Adipose tissue (tissue), 3 donors: Measurements from ENCODE around the gene ZBP1. TPM values are rescaled to one million over a fixed set of nuclear protein-coding genes. Genes with fewer than 3 reads are reported as not detected.

ENCODE experiments used
- H3K27ac ChIP-seq: one replicate; pipeline ENCODE4 v1.5.1; 2013; ENCODE audit warnings: low read depth, low read length
- WGBS, 3 donors: extraction: QIAGEN DNeasy Blood & Tissue Kit; methylation state at CpG; one replicate each; pipeline ENCODE4 v1.1.7; 2013; 5-methylcytosine and 5-hydroxymethylcytosine counted together
- polyA plus RNA-seq, 3 donors: library from polyadenylated mRNA; stranded (reverse); fragments of 200-250 nt; gene quantifications; one replicate each; pipeline ENCODE4 v1.2.3, GENCODE V29; 2013
- donor health status: healthy with polysubstance abuse.
- donor health status: Bipolar disorder and iron deficiency.
- donor health status: healthy.

Gene ZBP1
- polyA plus RNA-seq, 3 donors = 0.15 to 1.2 (median 0.58) TPM

DNA sequence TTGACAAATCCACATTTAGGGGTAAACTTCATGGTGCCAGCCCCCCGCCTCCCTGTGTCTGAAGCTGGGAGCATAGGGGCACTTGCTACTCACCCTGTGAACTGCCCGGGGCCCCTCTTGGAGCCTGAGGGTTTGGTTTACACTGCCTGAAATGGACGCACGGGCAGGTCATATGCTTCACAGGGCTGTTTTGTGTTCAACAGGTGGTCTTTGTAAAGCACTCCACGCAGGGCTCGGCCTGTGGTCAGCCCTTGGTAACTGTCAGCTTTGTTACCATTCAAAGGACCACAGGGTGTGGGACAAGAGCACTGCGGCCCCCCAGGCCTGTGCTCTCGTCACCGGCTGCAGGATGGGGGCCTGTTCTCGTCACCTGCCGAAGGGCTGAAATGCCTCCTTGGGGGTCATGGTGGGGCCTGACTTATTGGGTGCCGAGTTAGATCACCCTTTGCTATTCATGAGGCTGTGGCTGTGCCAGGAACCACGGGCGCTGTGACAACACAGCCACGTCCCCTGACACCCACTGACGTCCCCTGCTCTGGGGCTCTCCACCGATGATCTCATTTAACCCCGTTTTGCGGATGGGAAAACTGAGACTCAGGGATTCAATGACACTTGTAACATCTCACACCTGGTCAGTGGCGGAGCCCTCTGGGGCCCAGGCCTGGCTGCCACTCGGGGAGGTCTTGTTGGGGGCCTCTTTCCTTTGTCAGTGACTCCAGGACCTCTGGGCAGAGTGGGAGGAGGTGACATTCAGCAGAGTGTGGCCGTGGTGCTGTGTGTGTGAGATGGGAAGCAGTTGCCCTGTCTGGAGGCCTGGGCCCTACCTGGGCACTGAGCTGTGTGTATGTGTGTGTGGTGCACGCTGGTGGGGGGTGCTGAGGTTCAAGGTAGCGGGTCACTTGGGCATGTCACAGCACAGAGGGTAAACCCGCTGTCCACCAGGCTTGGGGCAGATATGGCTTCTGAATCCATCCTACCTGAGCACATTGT, 24.9 kb downstream of the ZBP1 start:
- 84 to 86% (median 85%) methylated on average over 25 of the region's 25 CpGs for WGBS, 3 donors
- H3K27ac ChIP-seq = no peak overlapping the region

DNA sequence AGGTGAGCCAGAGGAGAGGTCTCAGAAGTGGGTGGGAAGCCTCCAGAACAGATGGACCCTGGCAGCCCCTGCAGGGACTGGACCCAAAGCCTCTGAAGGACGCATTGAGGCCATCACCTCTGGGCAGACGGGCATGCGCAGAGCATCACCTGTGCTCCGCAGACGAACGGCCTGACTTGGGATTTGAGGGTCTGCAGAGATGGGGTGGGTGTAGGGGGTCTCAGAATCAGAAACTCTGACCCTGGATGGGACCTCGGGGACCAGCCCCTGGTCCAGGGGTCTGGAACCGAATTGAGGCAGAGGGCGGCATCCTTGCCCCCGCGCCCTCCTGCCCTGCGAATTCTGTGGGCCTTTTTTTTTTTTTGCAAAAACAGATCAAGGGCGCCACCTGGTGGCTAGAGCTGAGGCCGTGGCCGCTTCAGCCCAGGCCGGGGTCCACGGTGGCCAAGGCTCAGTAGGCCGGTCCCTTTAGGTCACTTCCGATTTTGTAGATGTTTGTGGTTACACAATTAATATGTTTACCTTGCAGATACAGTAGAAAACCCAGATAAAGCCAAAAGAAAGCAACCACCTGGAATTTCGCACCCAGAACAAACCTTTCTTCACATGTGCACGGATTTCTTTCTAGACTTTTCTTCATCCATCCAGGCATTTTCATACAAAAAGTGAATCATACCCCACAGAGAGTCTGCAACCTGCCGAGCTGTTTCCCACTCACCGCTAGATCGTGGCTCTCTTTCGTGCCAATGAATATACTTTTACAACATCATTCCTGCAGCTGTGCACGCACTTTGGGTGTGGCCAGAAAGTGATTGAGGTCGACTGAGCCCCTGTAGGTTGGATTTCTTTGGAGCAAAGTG, 25.9 kb downstream of the ZBP1 start:
- WGBS, 3 donors = 33 to 38% (median 34%) methylated on average over 27 of the region's 27 CpGs
- no peak overlapping the region for H3K27ac ChIP-seq

DNA sequence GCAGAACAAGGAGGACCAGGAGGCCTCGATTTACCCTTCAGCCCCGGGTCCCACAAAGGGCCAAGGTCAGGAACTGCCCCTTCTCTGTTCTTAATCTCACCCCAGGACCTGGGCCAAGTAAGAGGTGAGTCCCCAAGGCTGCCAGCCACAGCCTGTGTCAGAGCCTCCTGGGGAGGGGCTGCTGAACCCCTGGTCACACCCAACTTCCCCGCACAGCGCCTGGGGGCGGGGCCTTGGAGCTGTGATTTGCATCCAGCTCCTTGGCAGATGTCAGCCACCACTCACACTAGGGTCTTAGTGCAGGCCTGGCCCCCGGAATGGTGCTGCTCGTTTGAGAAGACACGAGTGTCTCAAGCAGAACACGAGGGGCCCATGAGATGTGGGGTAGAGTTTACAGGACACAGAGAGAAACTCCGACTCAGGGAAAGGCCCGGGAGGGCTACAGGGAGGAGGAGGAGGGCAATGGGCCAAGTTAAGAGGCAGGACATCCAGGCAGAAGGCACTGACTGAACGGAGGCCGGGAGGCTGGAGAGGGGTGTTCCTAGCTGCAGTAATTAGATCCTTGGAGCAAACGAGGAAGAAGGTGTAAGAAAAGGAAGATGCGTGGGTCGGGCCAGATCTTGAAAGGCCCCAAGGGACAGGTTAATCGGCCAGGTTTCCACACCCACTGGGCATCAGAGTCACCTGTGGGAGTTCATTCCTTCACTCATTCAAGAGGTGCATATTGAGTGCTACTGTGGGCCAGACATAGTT, 26.9 kb downstream of the ZBP1 start:
- WGBS, 3 donors = 47 to 55% (median 49%) methylated on average over 17 of the region's 17 CpGs

DNA sequence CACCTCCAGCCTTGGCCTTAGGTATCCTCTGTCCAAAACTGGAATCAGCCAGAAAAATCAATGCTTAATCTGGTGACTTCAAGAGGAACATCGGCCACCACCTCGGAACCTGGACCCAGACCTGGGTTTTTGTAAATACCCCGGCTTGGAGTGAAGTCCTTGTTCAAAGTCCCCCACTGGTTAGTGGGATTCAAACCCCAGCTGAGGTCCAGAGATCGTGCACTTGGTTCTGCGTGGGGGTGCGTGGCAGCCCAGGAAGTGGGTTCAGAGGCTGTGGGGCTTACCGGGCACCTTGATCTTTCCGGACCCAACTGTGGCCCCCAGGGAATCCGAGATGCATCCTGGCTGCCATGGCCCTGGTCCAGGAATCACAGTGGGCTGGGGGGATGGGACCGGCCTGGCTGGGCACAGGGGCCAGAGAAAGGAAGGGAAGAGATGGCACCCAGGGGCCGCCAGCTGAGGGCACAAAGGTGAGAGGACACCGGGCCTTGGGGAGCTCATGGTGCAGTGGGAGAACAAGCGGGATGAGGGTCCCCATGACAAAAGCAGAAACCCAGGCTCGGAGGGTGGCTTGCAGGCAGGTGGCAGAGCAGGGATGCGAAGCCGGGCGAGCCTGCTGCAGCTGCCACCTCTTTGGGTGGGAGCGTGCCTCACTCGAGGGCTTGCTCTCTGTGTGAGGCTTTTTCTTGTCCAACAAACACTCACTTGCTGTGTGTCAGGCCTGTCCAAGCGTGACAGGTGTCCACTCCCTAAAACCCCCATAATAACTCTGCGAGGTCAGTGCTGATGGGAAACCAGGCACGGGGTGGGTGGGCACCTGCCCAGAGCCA, 27.7 kb downstream of the ZBP1 start:
- H3K27ac ChIP-seq = no peak overlapping the region
- WGBS, 3 donors = 77 to 90% (median 89%) methylated on average over 22 of the region's 22 CpGs

More for the DNA sequence above, 26.9 kb downstream of the ZBP1 start:
- no peak overlapping the region for H3K27ac ChIP-seq

GRCh38 chr20:57591289-57592229, 28.7 kb downstream of the ZBP1 start:
- no peak overlapping the region for H3K27ac ChIP-seq
- 78 to 84% (median 80%) methylated on average over 15 of the region's 15 CpGs for WGBS, 3 donors

GRCh38 chr20:57590485-57591288, 29.5 kb downstream of the ZBP1 start:
- WGBS, 3 donors = 85 to 94% (median 93%) methylated on average over 18 of the region's 18 CpGs
- H3K27ac ChIP-seq = no peak overlapping the region

GRCh38 chr20:57589728-57590484, 30.3 kb downstream of the ZBP1 start:
- WGBS, 3 donors = 63 to 82% (median 76%) methylated on average over 13 to 16 of the region's 16 CpGs
- no peak overlapping the region for H3K27ac ChIP-seq

GRCh38 chr20:57589123-57589727, 31.0 kb downstream of the ZBP1 start:
- no peak overlapping the region for H3K27ac ChIP-seq
- 79 to 93% (median 87%) methylated on average over 6 of the region's 6 CpGs for WGBS, 3 donors

- 72 to 90% (median 84%) methylated on average over 5 of the region's 5 CpGs for WGBS, 3 donors
Measured at GRCh38 chr20:57588596-57588995, 31.6 kb downstream of the ZBP1 start.

GRCh38 chr20:57587989-57588377, 32.2 kb downstream of the ZBP1 start:
- 75 to 85% (median 84%) methylated on average over 7 of the region's 7 CpGs for WGBS, 3 donors

More at GRCh38 chr20:57588596-57588995, 31.6 kb downstream of the ZBP1 start:
- H3K27ac ChIP-seq = no peak overlapping the region

DNA sequence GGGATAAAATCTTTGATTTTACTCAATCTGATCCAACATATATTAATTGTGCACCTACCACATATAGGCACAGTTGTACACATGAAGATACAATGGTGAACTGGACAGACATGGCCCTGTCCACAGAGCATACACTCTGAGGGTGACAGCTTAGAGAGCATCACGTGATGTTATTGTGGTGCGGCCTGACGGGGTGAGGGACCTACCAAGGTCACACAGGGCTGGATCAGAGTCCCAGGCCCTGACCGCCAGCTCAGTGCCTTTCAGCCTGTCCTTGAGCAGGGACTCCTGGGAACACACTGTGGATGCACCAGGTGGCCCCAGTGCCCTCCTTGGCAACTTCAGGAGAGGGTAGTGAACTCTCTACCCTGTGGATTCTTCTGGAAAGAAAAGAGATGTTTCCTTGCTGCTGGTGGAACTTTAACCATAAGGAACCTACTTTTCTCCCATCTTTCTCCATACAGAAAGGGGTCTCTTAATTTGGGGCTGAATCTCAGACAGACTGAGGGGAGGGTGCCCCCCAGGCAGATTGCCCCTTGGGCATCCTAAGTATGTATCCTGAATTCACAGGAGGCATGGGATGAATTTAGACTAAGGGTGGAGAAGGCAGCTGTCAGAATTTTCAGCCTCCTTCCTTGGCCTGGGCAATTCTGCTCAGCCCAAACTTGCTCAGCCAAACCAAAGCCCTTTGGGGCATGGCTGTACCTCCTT, 32.8 kb downstream of the ZBP1 start:
- H3K27ac ChIP-seq = no peak overlapping the region
- WGBS, 3 donors = 68 to 95% (median 93%) methylated on average over 4 of the region's 4 CpGs

More at GRCh38 chr20:57587989-57588377, 32.2 kb downstream of the ZBP1 start:
- H3K27ac ChIP-seq = no peak overlapping the region

GRCh38 chr20:57586943-57587277, 33.3 kb downstream of the ZBP1 start:
- 76 to 90% (median 84%) methylated on average over 10 of the region's 10 CpGs for WGBS, 3 donors
- no peak overlapping the region for H3K27ac ChIP-seq

DNA sequence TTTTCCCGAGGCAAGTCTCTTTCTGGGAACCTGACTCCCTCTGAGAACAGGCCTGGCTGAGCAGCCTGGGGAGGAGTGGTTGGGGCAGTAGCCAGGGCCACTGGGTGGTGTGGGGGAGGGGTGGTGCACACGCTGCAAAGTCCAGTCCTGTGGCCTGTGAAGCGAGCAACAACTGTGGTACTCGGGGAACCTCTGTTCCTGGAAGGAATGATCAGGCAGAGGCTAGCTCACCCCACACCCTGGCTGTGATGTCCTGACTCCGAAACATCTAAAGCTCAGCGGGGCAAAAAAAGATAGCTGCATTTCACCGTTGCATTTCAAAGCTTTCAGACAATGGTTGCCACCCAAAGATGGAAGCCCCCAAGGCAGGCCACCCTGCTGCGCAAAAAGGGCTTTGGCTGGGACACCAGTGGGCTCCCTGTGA, 33.8 kb downstream of the ZBP1 start:
- WGBS, 3 donors = 48 to 61% (median 49%) methylated on average over 8 of the region's 8 CpGs
- no peak overlapping the region for H3K27ac ChIP-seq

DNA sequence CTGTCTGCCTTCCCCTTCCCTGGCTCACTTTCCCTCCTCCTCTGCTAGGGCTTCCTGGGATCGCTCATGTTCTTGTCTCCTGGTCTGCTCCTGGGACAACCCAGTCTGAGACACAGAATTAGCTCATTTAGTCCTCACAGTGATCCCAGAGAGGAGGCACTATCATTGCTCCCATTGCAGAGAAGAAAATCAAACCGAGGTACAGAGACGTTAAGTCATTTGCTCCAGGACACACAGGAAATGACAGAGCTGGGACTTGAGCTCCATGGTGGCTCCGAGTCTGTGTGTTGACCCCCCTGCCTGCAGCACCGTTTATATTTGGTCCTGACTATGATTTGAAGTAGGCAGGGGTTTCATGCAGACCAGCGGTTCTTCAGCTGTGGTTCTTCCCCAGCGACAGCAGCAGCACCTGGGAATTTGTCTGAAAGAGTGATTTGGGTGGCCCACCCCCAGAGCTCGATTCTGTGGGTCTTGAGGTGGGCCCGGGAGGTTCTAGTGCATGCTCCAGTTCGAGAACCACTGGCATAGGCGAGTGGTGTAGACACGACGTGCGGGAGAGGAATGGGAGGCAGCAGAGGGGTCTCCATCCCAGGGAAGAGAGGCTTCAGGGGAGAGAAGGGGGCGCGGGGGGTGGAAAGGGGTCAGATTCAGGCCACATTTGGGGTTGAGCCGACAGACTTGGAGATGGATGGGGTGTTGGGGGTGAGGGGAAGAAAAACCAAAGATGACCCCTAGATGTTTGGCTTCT, 34.6 kb downstream of the ZBP1 start:
- WGBS, 3 donors = 59 to 80% (median 78%) methylated on average over 17 of the region's 17 CpGs
- no peak overlapping the region for H3K27ac ChIP-seq
